Testis (tissue), 2 donors: ENCODE results near the gene MCM3AP.

Experiments used
- CTCF ChIP-seq, 3 experiments: fragments of 450-650 bp in 2 of 3; fragments of 200-600 bp in 1 of 3; sonication (generic) in 1 of 3; IDR thresholded peaks; one replicate each; pipeline ENCODE4 v1.5.1; 2016 to 2019; ENCODE audit warnings: antibody characterized with exemption in 3 of 3, mild to moderate bottlenecking in 2 of 3, moderate library complexity in 1 of 3
- POLR2A ChIP-seq: fragments of 450-650 bp; IDR thresholded peaks from one replicate; pipeline ENCODE4 v1.6.1; 2017; ENCODE audit warnings: antibody characterized with exemption, mild to moderate bottlenecking, moderate library complexity

- no peak for TF ChIP-seq CTCF (IDR thresholded peaks at IDR 0.05)
- TF ChIP-seq POLR2A, result no peak
These were observed 42.7 kb upstream of the MCM3AP start for GRCh38 chr21:46328151-46328550.
